HG03135 (cell line): Measurements from ENCODE around the gene NEUROD2.

Experiments
- ATAC-seq: cut with Tn5 transposase; IDR thresholded peaks from one replicate; pipeline ENCODE4 v1.9.1; 2021; ENCODE audit warnings: mild to moderate bottlenecking, moderate library complexity; ENCODE audit not compliant: unreplicated experiment

The NEUROD2 gene

GRCh38 chr17:39581759-39582085 lies 26.0 kb downstream of the NEUROD2 start:
- no peak for ATAC-seq

- ATAC-seq: no peak
These were observed 26.5 kb downstream of the NEUROD2 start for GRCh38 chr17:39581071-39581758.

GRCh38 chr17:39580082-39580468 lies 27.6 kb downstream of the NEUROD2 start:
- ATAC-seq: no peak

GRCh38 chr17:39579318-39580081 lies 28.2 kb downstream of the NEUROD2 start:
- no peak for ATAC-seq

- no peak for ATAC-seq
These were observed 29.4 kb downstream of the NEUROD2 start for GRCh38 chr17:39578272-39578671.

GRCh38 chr17:39576187-39576586 lies 31.5 kb downstream of the NEUROD2 start:
- no peak for ATAC-seq

- ATAC-seq: no peak
These were observed 34.0 kb downstream of the NEUROD2 start for GRCh38 chr17:39573447-39574298.

GRCh38 chr17:39572121-39572520 lies 35.6 kb downstream of the NEUROD2 start:
- ATAC-seq: no peak

- ATAC-seq: no peak
These were observed 38.6 kb downstream of the NEUROD2 start for GRCh38 chr17:39569126-39569525.

GRCh38 chr17:39568702-39569101 lies 39.0 kb downstream of the NEUROD2 start:
- ATAC-seq: no peak

- no peak for ATAC-seq
These were observed 41.4 kb downstream of the NEUROD2 start for GRCh38 chr17:39566094-39566850.

- no peak for ATAC-seq
These were observed 43.4 kb downstream of the NEUROD2 start for GRCh38 chr17:39564211-39564848.

GRCh38 chr17:39563476-39563875 lies 44.2 kb downstream of the NEUROD2 start:
- no peak for ATAC-seq

GRCh38 chr17:39562976-39563375 lies 44.7 kb downstream of the NEUROD2 start:
- ATAC-seq: no peak

- no peak for ATAC-seq
These were observed 45.3 kb downstream of the NEUROD2 start for GRCh38 chr17:39562395-39562794.

GRCh38 chr17:39556423-39556822 lies 51.3 kb downstream of the NEUROD2 start:
- ATAC-seq: no peak

GRCh38 chr17:39555368-39555767 lies 52.4 kb downstream of the NEUROD2 start:
- no peak for ATAC-seq
